H9 (cell line): ENCODE results near the gene NHLH1. TPM values are rescaled to one million over a fixed set of nuclear protein-coding genes. Genes with fewer than 3 reads are reported as not detected.

Experiments used
- DNase-seq: peaks from one replicate; pipeline ENCODE4 v3.0.0-alpha.2; 2017
- H2AFZ ChIP-seq: one replicate; pipeline ENCODE4 v1.6.1; 2013; ENCODE audit warnings: mild to moderate bottlenecking, low read length, control low read depth, moderate library complexity
- H2AK5ac ChIP-seq: 2 replicates; pipeline ENCODE4 v1.6.1; 2013; ENCODE audit warnings: low read length, control low read depth, mixed read lengths; ENCODE audit not compliant: insufficient read length
- H2BK120ac ChIP-seq: one replicate; pipeline ENCODE4 v1.6.1; 2013; ENCODE audit warnings: low read depth, mild to moderate bottlenecking, low read length, control low read depth, inconsistent platforms; ENCODE audit not compliant: poor library complexity, severe bottlenecking
- H2BK12ac ChIP-seq: 2 replicates; pipeline ENCODE4 v1.6.1; 2013; ENCODE audit warnings: low read length, control low read depth, mixed read lengths, low read depth; ENCODE audit not compliant: insufficient read length
- H2BK15ac ChIP-seq: 2 replicates; pipeline ENCODE4 v1.6.1; 2013; ENCODE audit warnings: low read depth, low read length, control low read depth
- H2BK20ac ChIP-seq: one replicate; pipeline ENCODE4 v1.6.1; 2013; ENCODE audit warnings: low read depth, mild to moderate bottlenecking, low read length, control low read depth, inconsistent platforms; ENCODE audit not compliant: poor library complexity, severe bottlenecking
- H2BK5ac ChIP-seq: 2 replicates; pipeline ENCODE4 v1.6.1; 2013; ENCODE audit warnings: low read length, control low read depth, mixed read lengths; ENCODE audit not compliant: insufficient read length
- H3K14ac ChIP-seq: 2 replicates; pipeline ENCODE4 v1.6.1; 2013; ENCODE audit warnings: low read length, control low read depth; ENCODE audit not compliant: insufficient read depth
- H3K18ac ChIP-seq: 2 replicates; pipeline ENCODE4 v1.6.1; 2013; ENCODE audit warnings: low read depth, mild to moderate bottlenecking, mixed read lengths, low read length, control low read depth; ENCODE audit not compliant: insufficient read length
- H3K23ac ChIP-seq: 2 replicates; pipeline ENCODE4 v1.6.1; 2013; ENCODE audit warnings: low read length, control low read depth, mixed read lengths, low read depth; ENCODE audit not compliant: insufficient read length
- H3K23me2 ChIP-seq: 2 replicates; pipeline ENCODE4 v1.6.1; 2013; ENCODE audit warnings: low read depth, mild to moderate bottlenecking, mixed read lengths, low read length, control low read depth; ENCODE audit not compliant: insufficient read length, poor library complexity, severe bottlenecking
- H3K27ac ChIP-seq: 2 replicates; pipeline ENCODE4 v1.5.1; 2013; ENCODE audit warnings: low read length, control low read depth, mixed read lengths, low read depth; ENCODE audit not compliant: insufficient read length
- H3K27me3 ChIP-seq: 2 replicates; pipeline ENCODE4 v1.6.1; 2013; ENCODE audit warnings: low read length, control low read depth, inconsistent platforms; ENCODE audit not compliant: insufficient read depth
- H3K4ac ChIP-seq: 2 replicates; pipeline ENCODE4 v1.6.1; 2013; ENCODE audit warnings: low read depth, mild to moderate bottlenecking, control low read depth, inconsistent platforms, low read length, moderate library complexity
- H3K4me1 ChIP-seq: 2 replicates; pipeline ENCODE4 v1.6.1; 2013; ENCODE audit warnings: low read length, control low read depth, inconsistent platforms; ENCODE audit not compliant: insufficient read depth
- H3K4me2 ChIP-seq: 2 replicates; pipeline ENCODE4 v1.6.1; 2013; ENCODE audit warnings: low read length, control low read depth, mixed read lengths; ENCODE audit not compliant: insufficient read length, insufficient read depth
- H3K56ac ChIP-seq: 2 replicates; pipeline ENCODE4 v1.6.1; 2013; ENCODE audit warnings: low read depth, mild to moderate bottlenecking, mixed read lengths, low read length, control low read depth; ENCODE audit not compliant: insufficient read length
- H3K79me1 ChIP-seq: 2 replicates; pipeline ENCODE4 v1.6.1; 2013; ENCODE audit warnings: low read depth, mild to moderate bottlenecking, moderate library complexity, low read length, control low read depth, inconsistent platforms; ENCODE audit not compliant: insufficient read depth, poor library complexity, severe bottlenecking
- H3K79me2 ChIP-seq: 2 replicates; pipeline ENCODE4 v1.6.1; 2013; ENCODE audit warnings: low read length, control low read depth, inconsistent platforms; ENCODE audit not compliant: insufficient read depth
- H3K9ac ChIP-seq: 2 replicates; pipeline ENCODE4 v1.6.1; 2013; ENCODE audit warnings: low read length, control low read depth, mixed read lengths; ENCODE audit not compliant: insufficient read length; ENCODE audit errors: extremely low read depth
- H3K9me3 ChIP-seq: one replicate; pipeline ENCODE4 v1.6.1; 2013; ENCODE audit warnings: low read depth, low read length, inconsistent platforms; ENCODE audit not compliant: control insufficient read depth
- H3T11ph ChIP-seq: one replicate; pipeline ENCODE4 v1.6.1; 2013; ENCODE audit warnings: mild to moderate bottlenecking, low read length, control low read depth, inconsistent platforms
- H4K20me1 ChIP-seq: one replicate; pipeline ENCODE4 v1.6.1; 2013; ENCODE audit not compliant: control insufficient read depth, insufficient read length, insufficient read depth
- H4K5ac ChIP-seq: 2 replicates; pipeline ENCODE4 v1.6.1; 2013; ENCODE audit warnings: low read depth, mild to moderate bottlenecking, mixed read lengths, low read length, control low read depth; ENCODE audit not compliant: insufficient read length
- H4K8ac ChIP-seq: replicated peaks from 2 replicates; pipeline ENCODE4 v1.6.1; 2013; ENCODE audit warnings: low read length, control low read depth, mixed read lengths, low read depth; ENCODE audit not compliant: insufficient read length
- H4K91ac ChIP-seq: 2 replicates; pipeline ENCODE4 v1.6.1; 2013; ENCODE audit warnings: low read depth, mild to moderate bottlenecking, moderate library complexity, mixed read lengths, low read length, control low read depth; ENCODE audit not compliant: insufficient read length
- H3K27ac Mint-ChIP-seq, 3 experiments: 2 replicates in 2 of 3; 3 replicates in 1 of 3; pipeline ENCODE4 v1.8.0; 2020 to 2021; ENCODE audit warnings: mixed read lengths in 3 of 3, mild to moderate bottlenecking in 1 of 3, moderate library complexity in 1 of 3
- H3K27me3 Mint-ChIP-seq: 2 replicates; pipeline ENCODE4 v1.8.0; 2021; ENCODE audit warnings: low read depth, mild to moderate bottlenecking, moderate library complexity, mixed read lengths
- H3K36me3 Mint-ChIP-seq, 3 experiments: 2 replicates in 2 of 3; 3 replicates in 1 of 3; pipeline ENCODE4 v1.8.0; 2020 to 2021; ENCODE audit warnings: low read depth in 3 of 3, mixed read lengths in 3 of 3; ENCODE audit not compliant: insufficient read depth in 1 of 3
- H3K4me1 Mint-ChIP-seq, 2 experiments: 2 replicates each; pipeline ENCODE4 v1.8.0; 2020; ENCODE audit warnings: mixed read lengths in 2 of 2
- H3K4me3 Mint-ChIP-seq, 2 experiments: 2 replicates in 1 of 2; 3 replicates in 1 of 2; pipeline ENCODE4 v1.8.0; 2020 to 2021; ENCODE audit warnings: mild to moderate bottlenecking in 2 of 2, mixed read lengths in 2 of 2, moderate library complexity in 1 of 2
- H3K9me3 Mint-ChIP-seq, 2 experiments: 2 replicates in 1 of 2; 3 replicates in 1 of 2; pipeline ENCODE4 v1.8.0; 2020; ENCODE audit warnings: mild to moderate bottlenecking in 2 of 2, mixed read lengths in 2 of 2, moderate library complexity in 1 of 2
- CTCF ChIP-seq: fragments of 200-600 bp; sonication (generic); conservative IDR thresholded peaks from 3 replicates; pipeline ENCODE4 v1.8.0; 2021; ENCODE audit warnings: antibody characterized with exemption, mild to moderate bottlenecking
- WGBS: extraction: QIAGEN DNeasy Blood & Tissue Kit; methylation state at CpG from one replicate; pipeline ENCODE4 v1.1.7; 2013; ENCODE audit warnings: missing lambda C conversion rate, low lambda C conversion rate, mixed read lengths; ENCODE audit not compliant: insufficient read length; ENCODE audit errors: extremely low coverage; 5-methylcytosine and 5-hydroxymethylcytosine counted together
- total RNA-seq: library from RNA; stranded (reverse); gene quantifications from 2 replicates; pipeline ENCODE4 v1.2.1, GENCODE V29; 2021

The NHLH1 gene
- total RNA-seq, 1 experiment from 2014 or later: 1.5 TPM

GRCh38 chr1:160342953-160343869, 23.7 kb upstream of the NHLH1 start, which contains the start of the genes COPA and NCSTN:
TSS of gene COPA (minus strand) at chr1:160343250. CDS start at chr1:160343170, 80 bp downstream.
TSS of gene NCSTN (plus strand) at chr1:160343383. CDS start at chr1:160343397, 14 bp downstream.
- Histone ChIP-seq H3K56ac (no peak within 1 kb of the TSS), H2AFZ (no peak within 1 kb of the TSS), H3K18ac (peak within 1 kb of the TSS; percentile 43), H3K23me2 (peaks cover 7% of the 10 kb centered on the region), H3T11ph (no peak within 1 kb of the TSS), H2BK12ac (no peak within 1 kb of the TSS), H3K4me2 (peak within 1 kb of the TSS; percentile 95), H4K91ac (no peak within 1 kb of the TSS), H3K4me1 (no peaks in the 10 kb centered on the region), H3K14ac (peak within 1 kb of the TSS; percentile 88), H3K27ac (no peak within 1 kb of the TSS), H2BK120ac (no peak within 1 kb of the TSS), H3K23ac (no peak within 1 kb of the TSS), H3K9ac (peak within 1 kb of the TSS; percentile 93), H3K4ac (no peak within 1 kb of the TSS), H3K9me3 (no peaks in the 10 kb centered on the region), H3K79me2 (peaks cover 12% of the 10 kb centered on the region; the same call in 1 of the 2 replicates), H4K20me1 (no peaks in the 10 kb centered on the region), H2BK20ac (no peak within 1 kb of the TSS), H4K8ac (no peak within 1 kb of the TSS), H2AK5ac (no peak within 1 kb of the TSS), H3K79me1 (peaks cover 9% of the 10 kb centered on the region), H2BK5ac (no peak within 1 kb of the TSS), H2BK15ac (no peak within 1 kb of the TSS), H3K27me3 (no peaks in the 10 kb centered on the region), H4K5ac (no peak within 1 kb of the TSS)
- TF ChIP-seq CTCF: no peak
- Mint-ChIP-seq H3K27me3 (peaks cover 2% of the 10 kb centered on the region; the same call in 1 of the 2 replicates), H3K4me3 (peak within 1 kb of the TSS; percentile 99 to 100), H3K27ac (peak within 1 kb of the TSS; percentile 98 to 99 (median 98)), H3K9me3 (peaks cover 0 to 3% of the 10 kb centered on the region in 2 experiments; a peak in 1 of 5 replicates), H3K36me3 (peaks cover 12 to 45% (median 40%) of the 10 kb centered on the region in 3 experiments; a peak in 6 of 7 replicates), H3K4me1 (peaks cover 25 to 26% of the 10 kb centered on the region in 2 experiments)
- DNase-seq: peak; percentile 95
- WGBS: no CpG with 5 or more reads among the region's 58 CpGs
